ENCODE results near the gene FERMT3.
"Not testable (repeated sequence)": the region's sequence is repeated elsewhere in the genome, so short reads cannot be mapped to it uniquely, and the experiment has no call there.

FERMT3 gene

GRCh38 chr11:64237484-64237951 lies 31.0 kb downstream of the FERMT3 start:
- DNase-seq, result no peak

- DNase-seq, result no peak
These were observed 31.6 kb downstream of the FERMT3 start for GRCh38 chr11:64238076-64238475.

- peak; percentile 57 for DNase-seq
These were observed 32.5 kb downstream of the FERMT3 start for GRCh38 chr11:64238999-64239398.

GRCh38 chr11:64239662-64240434 lies 33.3 kb downstream of the FERMT3 start:
- DNase-seq, result peak; percentile 96

- DNase-seq, result peak; percentile 99
These were observed 34.1 kb downstream of the FERMT3 start, which contains the start of gene FKBP2 for GRCh38 chr11:64240435-64241240. Gene FKBP2 (plus strand): TSS chr11:64241095. CDS start chr11:64242388, 1,293 bp downstream.

- peak; percentile 100 for DNase-seq
These were observed 34.6 kb downstream of the FERMT3 start for GRCh38 chr11:64241241-64241490.

- no peak for DNase-seq
These were observed 35.2 kb downstream of the FERMT3 start for GRCh38 chr11:64241491-64242374.

- DNase-seq, result no peak
These were observed 36.8 kb downstream of the FERMT3 start for GRCh38 chr11:64243236-64243854.

GRCh38 chr11:64244107-64244506 lies 37.6 kb downstream of the FERMT3 start:
- no peak for DNase-seq

GRCh38 chr11:64244966-64245365 lies 38.4 kb downstream of the FERMT3 start:
- DNase-seq, result no peak

GRCh38 chr11:64245401-64245796 lies 38.9 kb downstream of the FERMT3 start:
- no peak for DNase-seq

GRCh38 chr11:64245797-64246620 lies 39.5 kb downstream of the FERMT3 start:
- DNase-seq, result peak; percentile 81

GRCh38 chr11:64246621-64246870 lies 40.0 kb downstream of the FERMT3 start:
- DNase-seq, result not testable (repeated sequence)

- DNase-seq, result peak; percentile 81
These were observed 40.6 kb downstream of the FERMT3 start, which contains the start of gene PPP1R14B for GRCh38 chr11:64246871-64247728. Gene PPP1R14B (minus strand): TSS chr11:64246943. CDS start chr11:64246673, 270 bp downstream.

- DNase-seq, result no peak
These were observed 41.4 kb downstream of the FERMT3 start for GRCh38 chr11:64247729-64248531.

- no peak for DNase-seq
These were observed 42.1 kb downstream of the FERMT3 start for GRCh38 chr11:64248578-64248977.

GRCh38 chr11:64249038-64249437 lies 42.5 kb downstream of the FERMT3 start:
- DNase-seq, result no peak

GRCh38 chr11:64249563-64250414 lies 43.3 kb downstream of the FERMT3 start:
- no peak for DNase-seq

- DNase-seq, result no peak
These were observed 44.0 kb downstream of the FERMT3 start for GRCh38 chr11:64250415-64251015.
